CD4-positive, alpha-beta T cell treated with Interferon alpha-2 for 1 hour (primary cell): Measurements from ENCODE around the gene IQCF2.
"Not testable (repeated sequence)": the region's sequence is repeated elsewhere in the genome, so short reads cannot be mapped to it uniquely, and the experiment has no call there.

Experiments
- DNase-seq, 2 donors: peaks; one replicate each; pipeline ENCODE4 v3.0.0-alpha.2; 2020 to 2022

The IQCF2 gene

GRCh38 chr3:51879937-51880336 is 18.5 kb downstream of the IQCF2 start:
- no peak for DNase-seq

GRCh38 chr3:51886447-51886846 is 25.0 kb downstream of the IQCF2 start:
- DNase-seq, result no peak

GRCh38 chr3:51887620-51888019 is 26.2 kb downstream of the IQCF2 start:
- DNase-seq, result no peak

- no peak for DNase-seq
Measured at GRCh38 chr3:51888463-51889105, 27.2 kb downstream of the IQCF2 start.

- DNase-seq, result no peak
Measured at GRCh38 chr3:51891242-51892039, 30.0 kb downstream of the IQCF2 start.

GRCh38 chr3:51894391-51894790 is 33.0 kb downstream of the IQCF2 start:
- no peak for DNase-seq

- DNase-seq, result no peak
Measured at GRCh38 chr3:51894939-51895338, 33.5 kb downstream of the IQCF2 start.

- DNase-seq, result no peak
Measured at GRCh38 chr3:51896607-51897305, 35.3 kb downstream of the IQCF2 start.

- DNase-seq, result no peak
Measured at GRCh38 chr3:51897391-51897790, 36.0 kb downstream of the IQCF2 start.

GRCh38 chr3:51900043-51900442 is 38.6 kb downstream of the IQCF2 start:
- DNase-seq, result not testable (repeated sequence)

GRCh38 chr3:51902361-51902760 is 40.9 kb downstream of the IQCF2 start:
- not testable (repeated sequence) for DNase-seq

- DNase-seq, result no peak
Measured at GRCh38 chr3:51904034-51904823, 42.8 kb downstream of the IQCF2 start.

- DNase-seq, result no peak
Measured at GRCh38 chr3:51908026-51908425, 46.6 kb downstream of the IQCF2 start.
